ENCODE data around the gene ST3GAL3.

DNA sequence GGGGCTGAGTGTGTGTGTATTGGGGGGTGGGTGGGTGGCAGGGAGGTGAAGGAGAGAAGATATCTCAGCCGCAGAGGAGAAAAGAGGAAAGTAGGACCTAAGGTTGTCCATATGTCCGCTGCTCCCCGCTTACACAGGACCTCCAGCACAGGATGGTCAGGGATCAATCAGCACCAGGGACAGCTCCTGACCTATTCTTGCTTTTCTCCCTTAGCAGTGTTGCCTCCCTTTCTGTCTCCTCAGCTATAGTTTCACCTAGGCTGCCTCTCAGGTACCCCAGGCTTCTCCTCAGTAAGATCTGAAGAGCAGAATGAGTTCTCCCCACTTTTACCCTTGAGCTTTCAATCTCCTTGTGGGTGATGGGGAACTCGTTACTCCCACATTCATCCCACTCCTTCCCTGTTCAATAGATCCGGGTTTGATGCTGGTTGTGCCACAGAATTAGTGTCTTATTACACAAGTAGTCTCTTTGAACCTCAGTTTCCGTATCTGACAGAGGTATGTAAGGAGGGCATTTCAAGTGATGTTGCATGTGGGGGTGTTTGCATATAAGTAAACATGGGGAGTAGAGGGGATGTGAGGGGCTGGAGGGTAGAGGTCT, 261.1 kb downstream of the ST3GAL3 start:
- TF ChIP-seq POLR2A (IDR thresholded peaks at IDR 0.05): no peak
- TF ChIP-seq, protein P1, sequence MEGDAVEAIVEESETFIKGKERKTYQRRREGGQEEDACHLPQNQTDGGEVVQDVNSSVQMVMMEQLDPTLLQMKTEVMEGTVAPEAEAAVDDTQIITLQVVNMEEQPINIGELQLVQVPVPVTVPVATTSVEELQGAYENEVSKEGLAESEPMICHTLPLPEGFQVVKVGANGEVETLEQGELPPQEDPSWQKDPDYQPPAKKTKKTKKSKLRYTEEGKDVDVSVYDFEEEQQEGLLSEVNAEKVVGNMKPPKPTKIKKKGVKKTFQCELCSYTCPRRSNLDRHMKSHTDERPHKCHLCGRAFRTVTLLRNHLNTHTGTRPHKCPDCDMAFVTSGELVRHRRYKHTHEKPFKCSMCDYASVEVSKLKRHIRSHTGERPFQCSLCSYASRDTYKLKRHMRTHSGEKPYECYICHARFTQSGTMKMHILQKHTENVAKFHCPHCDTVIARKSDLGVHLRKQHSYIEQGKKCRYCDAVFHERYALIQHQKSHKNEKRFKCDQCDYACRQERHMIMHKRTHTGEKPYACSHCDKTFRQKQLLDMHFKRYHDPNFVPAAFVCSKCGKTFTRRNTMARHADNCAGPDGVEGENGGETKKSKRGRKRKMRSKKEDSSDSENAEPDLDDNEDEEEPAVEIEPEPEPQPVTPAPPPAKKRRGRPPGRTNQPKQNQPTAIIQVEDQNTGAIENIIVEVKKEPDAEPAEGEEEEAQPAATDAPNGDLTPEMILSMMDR (IDR thresholded peaks at IDR 0.05): no peak

Data from uterus (tissue), 2 donors.